ENCODE results near the gene AADAT. TPM values are rescaled to one million over a fixed set of nuclear protein-coding genes. Genes with fewer than 3 reads are reported as not detected.
A peak's percentile ranks its signal among the peaks of the same experiment; 100 is the strongest.

AADAT gene
- total and polyA plus RNA-seq, 7 experiments from 2014 or later = not detected

GRCh38 chr4:170027181-170027829, 62.5 kb downstream of the AADAT start:
- Mint-ChIP-seq H3K4me1 (peaks cover 6 to 14% (median 11%) of the 10 kb centered on the region in 7 donors), H3K27me3 (peaks cover 0 to 60% (median 8%) of the 10 kb centered on the region in 5 donors), H3K36me3 (peaks cover 0 to 2% (median 0%) of the 10 kb centered on the region in 5 donors), H3K27ac (peak overlapping the region; percentile 65 to 89 (median 81)), H3K4me3 (peak overlapping the region; percentile 86 to 96 (median 94)), H3K9me3 (peaks cover 0 to 4% (median 0%) of the 10 kb centered on the region in 11 donors)
- H3K27me3 ChIP-seq (ENCODE audit: control insufficient read depth in 2 of 2, insufficient read depth in 2 of 2, low read length in 2 of 2) = no peaks in the 10 kb centered on the region
- no peaks in the 10 kb centered on the region for H3K36me3 ChIP-seq (ENCODE audit: control insufficient read depth in 2 of 3, insufficient read depth in 3 of 3, low read length in 3 of 3)
- peak overlapping the region; percentile 71 for H3K4me3 ChIP-seq (ENCODE audit: low read length)
- POLR2A ChIA-PET = interaction anchor here (0.9 to 2.5 kb wide), 3 partner anchors 13 to 1017 kb away, joined by 3 to 7 read pairs (median 3); partner anchors contain the start of genes CBR4 and NEK1
- CTCF ChIA-PET = no interaction called here
- peak; percentile 83 for ATAC-seq
- no peaks in the 10 kb centered on the region for H3K9me3 ChIP-seq (ENCODE audit: control insufficient read depth in 2 of 3, low read length in 3 of 3)
- peak; percentile 76 to 92 (median 89) for DNase-seq
- peaks cover 0 to 7% of the 10 kb centered on the region in 2 donors for H3K4me1 ChIP-seq (ENCODE audit: control insufficient read depth in 2 of 2, insufficient read depth in 2 of 2, low read length in 2 of 2)
- intact Hi-C loops (cut with micrococcal nuclease) = loop anchor here (1.0 to 5.0 kb wide), 9 partner anchors 21 to 1710 kb away; partner anchors contain the start of genes CBR4 (in 1 of the 2), CLCN3 (in 1 of the 2), DDX60 (in 1 of the 2) and DDX60L (in 1 of the 2)
- H3K27ac ChIP-seq (ENCODE audit: low read depth, low read length) = peak overlapping the region; percentile 59

- ATAC-seq (peak; percentile 89), DNase-seq (peak; percentile 63 to 93 (median 83))
- no peaks in the 10 kb centered on the region for H3K9me3 ChIP-seq (ENCODE audit: control insufficient read depth in 2 of 3, low read length in 3 of 3)
- H3K27ac ChIP-seq (ENCODE audit: low read depth, low read length) = peak within 1 kb of the TSS; percentile 59
- ChIA-PET CTCF (interaction anchor here (0.7 kb wide), 1 partner anchor 8 kb away, joined by 3 read pairs; no protein-coding TSS in a partner anchor), POLR2A (interaction anchor here (0.9 to 2.5 kb wide), 3 partner anchors 12 to 1016 kb away, joined by 3 to 7 read pairs (median 3); partner anchors contain the start of genes CBR4 and NEK1)
- Mint-ChIP-seq H3K9me3 (peaks cover 0 to 4% (median 0%) of the 10 kb centered on the region in 11 donors), H3K4me3 (peak within 1 kb of the TSS; percentile 89 to 96 (median 94)), H3K27me3 (peaks cover 0 to 61% (median 8%) of the 10 kb centered on the region in 5 donors), H3K4me1 (peaks cover 6 to 14% (median 11%) of the 10 kb centered on the region in 7 donors), H3K36me3 (peaks cover 0 to 2% (median 0%) of the 10 kb centered on the region in 5 donors), H3K27ac (peak within 1 kb of the TSS; percentile 65 to 91 (median 87))
- intact Hi-C loops (cut with micrococcal nuclease) = loop anchor here (1.0 to 5.0 kb wide), 11 partner anchors 22 to 1709 kb away; partner anchors contain the start of genes CBR4 (in 2 of the 2), DDX60 (in 2 of the 2), NEK1 (in 2 of the 2) and CLCN3 (in 1 of the 2)
- no peaks in the 10 kb centered on the region for H3K36me3 ChIP-seq (ENCODE audit: control insufficient read depth in 2 of 3, insufficient read depth in 3 of 3, low read length in 3 of 3)
- no peaks in the 10 kb centered on the region for H3K27me3 ChIP-seq (ENCODE audit: control insufficient read depth in 2 of 2, insufficient read depth in 2 of 2, low read length in 2 of 2)
- H3K4me3 ChIP-seq (ENCODE audit: low read length) = peak within 1 kb of the TSS; percentile 90
- peaks cover 0 to 7% of the 10 kb centered on the region in 2 donors for H3K4me1 ChIP-seq (ENCODE audit: control insufficient read depth in 2 of 2, insufficient read depth in 2 of 2, low read length in 2 of 2)
These were observed 63.3 kb downstream of the AADAT start, which contains the start of gene MFAP3L for GRCh38 chr4:170026253-170027021. Gene MFAP3L, minus strand, starts transcription at chr4:170026395. Its CDS starts 20,518 bp downstream, at chr4:170005877.

- peaks cover 6 to 14% (median 11%) of the 10 kb centered on the region in 7 donors for H3K4me1 Mint-ChIP-seq
- intact Hi-C loops (cut with micrococcal nuclease) = loop anchor here (1.0 to 5.0 kb wide), 9 partner anchors 23 to 1708 kb away; partner anchors contain the start of genes CBR4 (in 2 of the 2), DDX60 (in 2 of the 2), DDX60L (in 1 of the 2) and NEK1 (in 1 of the 2)
- peaks cover 0 to 4% (median 0%) of the 10 kb centered on the region in 11 donors for H3K9me3 Mint-ChIP-seq
- DNase-seq (peak in 6 of 9 donors; percentile 10 to 31 (median 25)), ATAC-seq (no peak)
- peak overlapping the region in 6 of 9 donors; percentile 40 to 91 (median 77) for H3K27ac Mint-ChIP-seq
- H3K4me1 ChIP-seq (ENCODE audit: control insufficient read depth in 2 of 2, insufficient read depth in 2 of 2, low read length in 2 of 2) = peaks cover 0 to 7% of the 10 kb centered on the region in 2 donors
- peaks cover 0 to 60% (median 8%) of the 10 kb centered on the region in 5 donors for H3K27me3 Mint-ChIP-seq
- no peaks in the 10 kb centered on the region for H3K36me3 ChIP-seq (ENCODE audit: control insufficient read depth in 2 of 3, insufficient read depth in 3 of 3, low read length in 3 of 3)
- peak overlapping the region; percentile 40 for H3K4me3 ChIP-seq (ENCODE audit: low read length)
- peaks cover 0 to 2% (median 0%) of the 10 kb centered on the region in 5 donors for H3K36me3 Mint-ChIP-seq
- H3K4me3 Mint-ChIP-seq = peak overlapping the region; percentile 68 to 94 (median 88)
- peak overlapping the region; percentile 32 for H3K27ac ChIP-seq (ENCODE audit: low read depth, low read length)
- no peaks in the 10 kb centered on the region for H3K27me3 ChIP-seq (ENCODE audit: control insufficient read depth in 2 of 2, insufficient read depth in 2 of 2, low read length in 2 of 2)
- H3K9me3 ChIP-seq (ENCODE audit: control insufficient read depth in 2 of 3, low read length in 3 of 3) = no peaks in the 10 kb centered on the region
- CTCF ChIA-PET = interaction anchor here (0.8 to 1.0 kb wide), 2 partner anchors 22 to 412 kb away, joined by 3 to 5 read pairs; no protein-coding TSS in a partner anchor
- POLR2A ChIA-PET = interaction anchor here (0.6 to 2.5 kb wide), 5 partner anchors 11 to 414 kb away, joined by 3 to 7 read pairs (median 3); partner anchors contain the start of gene NEK1
These were observed 64.1 kb downstream of the AADAT start for GRCh38 chr4:170025523-170026252.

- peaks cover 0 to 35% (median 0%) of the 10 kb centered on the region in 5 donors for H3K27me3 Mint-ChIP-seq
- H3K4me3 Mint-ChIP-seq = no peak overlapping the region
- ChIA-PET CTCF (no interaction called here), POLR2A (no interaction called here)
- no peaks in the 10 kb centered on the region for H3K36me3 ChIP-seq (ENCODE audit: control insufficient read depth in 2 of 3, insufficient read depth in 3 of 3, low read length in 3 of 3)
- no peaks in the 10 kb centered on the region for H3K36me3 Mint-ChIP-seq
- no peak overlapping the region for H3K4me3 ChIP-seq (ENCODE audit: low read length)
- intact Hi-C loops (cut with micrococcal nuclease) = no loop called here
- H3K27me3 ChIP-seq (ENCODE audit: control insufficient read depth in 2 of 2, insufficient read depth in 2 of 2, low read length in 2 of 2) = no peaks in the 10 kb centered on the region
- DNase-seq = no peak
- peaks cover 0 to under 1% (median 0%) of the 10 kb centered on the region in 11 donors for H3K9me3 Mint-ChIP-seq
- no peak overlapping the region for H3K27ac Mint-ChIP-seq
- ATAC-seq = no peak
- H3K9me3 ChIP-seq (ENCODE audit: control insufficient read depth in 2 of 3, low read length in 3 of 3) = no peaks in the 10 kb centered on the region
- peaks cover 0 to 6% (median 4%) of the 10 kb centered on the region in 7 donors for H3K4me1 Mint-ChIP-seq
- H3K4me1 ChIP-seq (ENCODE audit: control insufficient read depth in 2 of 2, insufficient read depth in 2 of 2, low read length in 2 of 2) = peaks cover 0 to 3% of the 10 kb centered on the region in 2 donors
- H3K27ac ChIP-seq (ENCODE audit: low read depth, low read length) = no peak overlapping the region
These were observed 67.5 kb downstream of the AADAT start for GRCh38 chr4:170022211-170022610.

- no peak overlapping the region for H3K4me3 ChIP-seq (ENCODE audit: low read length)
- Mint-ChIP-seq H3K9me3 (no peaks in the 10 kb centered on the region), H3K4me3 (no peak overlapping the region), H3K4me1 (no peaks in the 10 kb centered on the region), H3K36me3 (no peaks in the 10 kb centered on the region), H3K27me3 (peaks cover 0 to 4% (median 3%) of the 10 kb centered on the region in 5 donors), H3K27ac (no peak overlapping the region)
- ChIA-PET POLR2A (no interaction called here), CTCF (no interaction called here)
- H3K27ac ChIP-seq (ENCODE audit: low read depth, low read length) = no peak overlapping the region
- no peaks in the 10 kb centered on the region for H3K36me3 ChIP-seq (ENCODE audit: control insufficient read depth in 2 of 3, insufficient read depth in 3 of 3, low read length in 3 of 3)
- H3K4me1 ChIP-seq (ENCODE audit: control insufficient read depth in 2 of 2, insufficient read depth in 2 of 2, low read length in 2 of 2) = no peaks in the 10 kb centered on the region
- DNase-seq = no peak
- no peaks in the 10 kb centered on the region for H3K27me3 ChIP-seq (ENCODE audit: control insufficient read depth in 2 of 2, insufficient read depth in 2 of 2, low read length in 2 of 2)
- intact Hi-C loops (cut with micrococcal nuclease) = no loop called here
- ATAC-seq = no peak
- no peaks in the 10 kb centered on the region for H3K9me3 ChIP-seq (ENCODE audit: control insufficient read depth in 2 of 3, low read length in 3 of 3)
These were observed 72.5 kb downstream of the AADAT start for GRCh38 chr4:170017252-170017651.
